Superior temporal gyrus (tissue), 1 donor: ENCODE results near the gene PRR29.

Experiments
- DNase-seq: peaks from one replicate; pipeline ENCODE4 v3.0.0-alpha.2; 2016; ENCODE audit errors: extremely low spot score

The PRR29 gene

GRCh38 chr17:63998050-63998720 lies at the start of gene PRR29:
PRR29 (plus strand) TSS chr17:63998351; CDS start chr17:63998365, 14 bp downstream.
- DNase-seq: peak; percentile 21

GRCh38 chr17:63948521-63948920 lies 49.6 kb upstream of the PRR29 start:
- no peak for DNase-seq

GRCh38 chr17:63949576-63950250 lies 48.4 kb upstream of the PRR29 start:
- no peak for DNase-seq

- no peak for DNase-seq
These were observed 46.9 kb upstream of the PRR29 start for GRCh38 chr17:63950940-63951907.

- no peak for DNase-seq
These were observed 43.6 kb upstream of the PRR29 start for GRCh38 chr17:63954402-63955063.

GRCh38 chr17:63955232-63955631 lies 42.9 kb upstream of the PRR29 start:
- DNase-seq: no peak

GRCh38 chr17:63955791-63956190 lies 42.4 kb upstream of the PRR29 start:
- DNase-seq: no peak

GRCh38 chr17:63956296-63956920 lies 41.7 kb upstream of the PRR29 start:
- DNase-seq: no peak

- DNase-seq: no peak
These were observed 38.1 kb upstream of the PRR29 start for GRCh38 chr17:63960006-63960405.

GRCh38 chr17:63960430-63960829 lies 37.7 kb upstream of the PRR29 start:
- no peak for DNase-seq

- no peak for DNase-seq
These were observed 36.6 kb upstream of the PRR29 start for GRCh38 chr17:63961355-63962212.

GRCh38 chr17:63962298-63962744 lies 35.8 kb upstream of the PRR29 start:
- no peak for DNase-seq

- no peak for DNase-seq
These were observed 35.0 kb upstream of the PRR29 start for GRCh38 chr17:63963123-63963522.

- no peak for DNase-seq
These were observed 31.4 kb upstream of the PRR29 start for GRCh38 chr17:63966646-63967264.

- no peak for DNase-seq
These were observed 30.2 kb upstream of the PRR29 start for GRCh38 chr17:63967953-63968352.

GRCh38 chr17:63969278-63969677 lies 28.9 kb upstream of the PRR29 start:
- DNase-seq: no peak

GRCh38 chr17:63972796-63973195 lies 25.4 kb upstream of the PRR29 start, which contains the start of gene SCN4A:
SCN4A (minus strand) TSS chr17:63972918; CDS start chr17:63972841, 77 bp downstream.
- DNase-seq: no peak

- no peak for DNase-seq
These were observed 24.9 kb upstream of the PRR29 start for GRCh38 chr17:63973247-63973646.

- DNase-seq: no peak
These were observed 24.1 kb upstream of the PRR29 start for GRCh38 chr17:63973930-63974593.
